PC-9 (cell line): Measurements from ENCODE around the gene NEK7. TPM values are rescaled to one million over a fixed set of nuclear protein-coding genes. Genes with fewer than 3 reads are reported as not detected.

Source experiments
- BruUV-seq: library from RNA; stranded (reverse); fragments of 400-500 nt; replicated peaks from 2 replicates; lab custom pipeline; 2021; lab: Mats Ljungman, UMichigan
- CTCF ChIA-PET: fragments of 300-600 bp; sonication (Branson Sonifier 250); formaldehyde crosslinking; loops from one replicate; lab custom pipeline; 2022; ENCODE audit warnings: antibody characterized with exemption; lab: Charles Lee
- POLR2A ChIA-PET: fragments of 300-600 bp; sonication (Branson Sonifier 250); formaldehyde crosslinking; loops from one replicate; lab custom pipeline; 2022; ENCODE audit warnings: antibody characterized with exemption; ENCODE audit not compliant: unreplicated experiment; lab: Charles Lee
- DNase-seq, 2 experiments: peaks; one replicate each; pipeline versions ENCODE4 v3.0.0 to v3.0.0-alpha.2; 2015 to 2022; ENCODE audit warnings: mixed read lengths in 1 of 2
- H2AFZ ChIP-seq: fragments of 200-600 bp; sonication (generic); 2 replicates; pipeline ENCODE4 v1.8.1; 2017; ENCODE audit warnings: antibody characterized with exemption
- H3F3A ChIP-seq: fragments of 200-600 bp; sonication (generic); 2 replicates; pipeline ENCODE4 v1.8.1; 2017; ENCODE audit warnings: antibody characterized with exemption, mild to moderate bottlenecking, low read depth; ENCODE audit not compliant: insufficient read depth
- H3K27ac ChIP-seq: fragments of 200-600 bp; sonication (generic); 2 replicates; pipeline ENCODE4 v1.6.1; 2016; ENCODE audit warnings: mixed run types
- H3K27me3 ChIP-seq: fragments of 200-600 bp; sonication (generic); 2 replicates; pipeline ENCODE4 v1.6.1; 2016; ENCODE audit warnings: low read depth, mixed run types; ENCODE audit not compliant: insufficient read depth
- H3K36me3 ChIP-seq: fragments of 200-600 bp; sonication (generic); 2 replicates; pipeline ENCODE4 v1.6.1; 2016; ENCODE audit warnings: low read depth, mixed run types
- H3K4me1 ChIP-seq: fragments of 200-600 bp; sonication (generic); replicated peaks from 2 replicates; pipeline ENCODE4 v1.6.1; 2016; ENCODE audit warnings: mixed run types; ENCODE audit not compliant: insufficient read depth
- H3K4me2 ChIP-seq: fragments of 200-600 bp; sonication (generic); 2 replicates; pipeline ENCODE4 v1.6.1; 2017; ENCODE audit warnings: mixed run types
- H3K4me3 ChIP-seq: fragments of 200-600 bp; sonication (generic); 2 replicates; pipeline ENCODE4 v1.6.1; 2016; ENCODE audit warnings: mixed run types
- H3K79me2 ChIP-seq: fragments of 200-600 bp; sonication (generic); 2 replicates; pipeline ENCODE4 v1.6.1; 2017; ENCODE audit warnings: low read depth, mixed run types
- H3K9me2 ChIP-seq: fragments of 200-600 bp; sonication (generic); 2 replicates; pipeline ENCODE4 v1.8.1; 2017; ENCODE audit warnings: mild to moderate bottlenecking; ENCODE audit not compliant: insufficient read depth
- H3K9me3 ChIP-seq: fragments of 200-600 bp; sonication (generic); 2 replicates; pipeline ENCODE4 v1.8.1; 2016; ENCODE audit warnings: low read depth; ENCODE audit not compliant: insufficient read depth
- H4K20me1 ChIP-seq: fragments of 200-600 bp; sonication (generic); 2 replicates; pipeline ENCODE4 v1.8.1; 2017; ENCODE audit not compliant: insufficient read depth
- EZH2 ChIP-seq: fragments of 200-600 bp; sonication (generic); IDR thresholded peaks from 2 replicates; pipeline ENCODE4 v1.8.0; 2017; ENCODE audit warnings: antibody characterized with exemption, low read depth
- intact Hi-C: fragments of 100-400 bp; cut with micrococcal nuclease; formaldehyde crosslinking; loops from one replicate; pipeline ENCODE4 v1.10.0; 2022; ENCODE audit not compliant: unreplicated experiment
- total RNA-seq: library from RNA; stranded (reverse); gene quantifications from 2 replicates; pipeline ENCODE4 v1.2.3, GENCODE V29; 2021
- TF ChIP-seq, protein P1 (sequence below): fragments of 200-600 bp; sonication (generic); conservative IDR thresholded peaks from 2 replicates; pipeline ENCODE4 v1.6.1; 2017; ENCODE audit warnings: mixed run types, antibody characterized with exemption, mild to moderate bottlenecking, moderate library complexity

NEK7 gene
- total RNA-seq, 1 experiment from 2014 or later: 67.4 TPM

- Histone ChIP-seq H3K27ac (no peak overlapping the region), H3K4me2 (no peak overlapping the region), H3K4me3 (no peak overlapping the region), H2AFZ (no peak overlapping the region), H3F3A (no peaks in the 10 kb centered on the region), H3K36me3 (0 out of 2 replicates have a peak, but pooled peaks cover 4% of the 10 kb centered on the region), H3K79me2 (peaks cover 98% of the 10 kb centered on the region), H3K9me3 (no peaks in the 10 kb centered on the region), H4K20me1 (peaks cover 4% of the 10 kb centered on the region; the same call in 1 of the 2 replicates), H3K9me2 (no peaks in the 10 kb centered on the region), H3K4me1 (no peaks in the 10 kb centered on the region), H3K27me3 (no peaks in the 10 kb centered on the region)
- ChIA-PET POLR2A (no interaction called here), CTCF (no interaction called here)
- no peak for TF ChIP-seq EZH2
- TF ChIP-seq, protein P1, sequence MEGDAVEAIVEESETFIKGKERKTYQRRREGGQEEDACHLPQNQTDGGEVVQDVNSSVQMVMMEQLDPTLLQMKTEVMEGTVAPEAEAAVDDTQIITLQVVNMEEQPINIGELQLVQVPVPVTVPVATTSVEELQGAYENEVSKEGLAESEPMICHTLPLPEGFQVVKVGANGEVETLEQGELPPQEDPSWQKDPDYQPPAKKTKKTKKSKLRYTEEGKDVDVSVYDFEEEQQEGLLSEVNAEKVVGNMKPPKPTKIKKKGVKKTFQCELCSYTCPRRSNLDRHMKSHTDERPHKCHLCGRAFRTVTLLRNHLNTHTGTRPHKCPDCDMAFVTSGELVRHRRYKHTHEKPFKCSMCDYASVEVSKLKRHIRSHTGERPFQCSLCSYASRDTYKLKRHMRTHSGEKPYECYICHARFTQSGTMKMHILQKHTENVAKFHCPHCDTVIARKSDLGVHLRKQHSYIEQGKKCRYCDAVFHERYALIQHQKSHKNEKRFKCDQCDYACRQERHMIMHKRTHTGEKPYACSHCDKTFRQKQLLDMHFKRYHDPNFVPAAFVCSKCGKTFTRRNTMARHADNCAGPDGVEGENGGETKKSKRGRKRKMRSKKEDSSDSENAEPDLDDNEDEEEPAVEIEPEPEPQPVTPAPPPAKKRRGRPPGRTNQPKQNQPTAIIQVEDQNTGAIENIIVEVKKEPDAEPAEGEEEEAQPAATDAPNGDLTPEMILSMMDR: no peak
- no peak for DNase-seq
- intact Hi-C loops: no loop called here
- no TSS peak for BruUV-seq
Measured at GRCh38 chr1:198168227-198168626, 11.4 kb downstream of the NEK7 start.

- Histone ChIP-seq H3K79me2 (peaks cover 97% of the 10 kb centered on the region), H3K27me3 (no peaks in the 10 kb centered on the region), H3K9me2 (no peaks in the 10 kb centered on the region), H3K9me3 (no peaks in the 10 kb centered on the region), H3K4me3 (no peak overlapping the region), H3K4me1 (no peaks in the 10 kb centered on the region), H3K27ac (no peak overlapping the region), H3F3A (no peaks in the 10 kb centered on the region), H3K36me3 (no peaks in the 10 kb centered on the region), H2AFZ (no peak overlapping the region), H4K20me1 (peaks cover 10% of the 10 kb centered on the region; the same call in 1 of the 2 replicates), H3K4me2 (no peak overlapping the region)
- ChIA-PET POLR2A (no interaction called here), CTCF (interaction anchor here (0.6 kb wide), 1 partner anchor 11 kb away, joined by 4 read pairs; no protein-coding TSS in a partner anchor)
- no peak for DNase-seq
- intact Hi-C loops: no loop called here
- TF ChIP-seq EZH2: no peak
- TF ChIP-seq, protein P1: no peak
- BruUV-seq: no TSS peak
Measured at GRCh38 chr1:198169672-198170071, 12.9 kb downstream of the NEK7 start.

DNA sequence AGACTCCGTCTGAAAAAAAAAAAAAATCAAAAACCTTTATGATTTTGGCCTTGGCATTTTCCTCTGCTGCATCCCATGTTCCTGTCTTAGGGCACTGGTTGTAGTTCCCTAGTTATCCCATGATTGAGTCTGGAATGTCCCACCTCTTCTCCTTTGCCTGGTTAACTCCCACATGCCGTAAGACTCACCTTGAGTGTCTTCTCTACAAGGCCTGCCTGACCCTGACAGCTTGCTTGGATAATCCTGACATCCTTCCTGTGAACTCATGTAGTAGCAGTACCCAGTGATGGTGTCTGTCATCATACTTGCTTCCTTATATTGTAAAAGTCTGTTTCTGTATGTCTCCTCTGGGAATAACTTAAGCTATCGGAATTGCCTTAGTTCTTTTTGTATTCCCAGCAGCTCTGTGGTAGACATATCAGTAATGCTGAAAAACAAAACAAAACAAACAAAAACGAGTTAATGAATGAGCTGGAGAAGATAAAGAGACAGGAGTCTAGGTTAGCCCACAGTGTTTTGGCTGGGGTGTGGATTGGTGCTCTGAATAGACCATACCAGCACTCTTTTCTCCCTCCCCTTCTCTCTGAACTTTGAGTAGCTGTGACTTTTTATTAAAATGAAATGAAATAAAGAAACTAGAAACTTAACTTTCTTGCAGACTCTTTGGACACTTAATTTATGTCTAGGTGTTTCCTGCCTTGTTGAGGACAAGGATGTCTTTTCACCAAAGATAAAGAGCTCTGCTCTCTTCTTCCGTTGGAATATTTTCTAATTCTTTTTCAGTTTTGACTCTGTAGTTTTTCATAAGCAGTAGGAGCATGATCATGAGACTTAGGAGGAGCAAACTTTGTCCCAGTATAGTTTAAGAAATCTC is 15.1 kb downstream of the NEK7 start:
- Histone ChIP-seq H3K4me1 (no peaks in the 10 kb centered on the region), H3K9me2 (no peaks in the 10 kb centered on the region), H3K9me3 (no peaks in the 10 kb centered on the region), H3F3A (no peaks in the 10 kb centered on the region), H2AFZ (no peak overlapping the region), H3K27ac (no peak overlapping the region), H3K27me3 (no peaks in the 10 kb centered on the region), H3K36me3 (no peaks in the 10 kb centered on the region), H3K4me2 (no peak overlapping the region), H3K4me3 (no peak overlapping the region), H4K20me1 (peaks cover 10% of the 10 kb centered on the region; the same call in 1 of the 2 replicates), H3K79me2 (peaks cover 95% of the 10 kb centered on the region)
- intact Hi-C loops: no loop called here
- no peak for DNase-seq
- ChIA-PET POLR2A (interaction anchor here (0.5 kb wide), 1 partner anchor 15 kb away, joined by 3 read pairs; no protein-coding TSS in a partner anchor), CTCF (no interaction called here)
- no TSS peak for BruUV-seq
- TF ChIP-seq EZH2: no peak
- TF ChIP-seq, protein P1: no peak
